ENCODE data around the gene LRP5.
"Not testable (repeated sequence)": the region's sequence is repeated elsewhere in the genome, so short reads cannot be mapped to it uniquely, and the experiment has no call there.

The LRP5 gene

GRCh38 chr11:68338051-68338780 lies 25.8 kb downstream of the LRP5 start:
- TF ChIP-seq CTCF (IDR thresholded peaks at IDR 0.05; ENCODE audit: borderline replicate concordance, insufficient read depth, low read depth, low read length), result no peak
- H3K4me3 ChIP-seq (ENCODE audit: low read depth, low read length), result no peak overlapping the region

- TF ChIP-seq CTCF (IDR thresholded peaks at IDR 0.05; ENCODE audit: borderline replicate concordance, insufficient read depth, low read depth, low read length), result no peak
- no peak overlapping the region for H3K4me3 ChIP-seq (ENCODE audit: low read depth, low read length)
Observed at GRCh38 chr11:68340003-68340767, 27.8 kb downstream of the LRP5 start.

- no peak overlapping the region for H3K4me3 ChIP-seq (ENCODE audit: low read depth, low read length)
Observed at GRCh38 chr11:68340784-68341556, 28.6 kb downstream of the LRP5 start.

GRCh38 chr11:68341557-68342458 lies 29.4 kb downstream of the LRP5 start:
- no peak overlapping the region for H3K4me3 ChIP-seq (ENCODE audit: low read depth, low read length)
- no peak for TF ChIP-seq CTCF (IDR thresholded peaks at IDR 0.05; ENCODE audit: borderline replicate concordance, insufficient read depth, low read depth, low read length)

More at GRCh38 chr11:68340784-68341556, 28.6 kb downstream of the LRP5 start:
- no peak for TF ChIP-seq CTCF (IDR thresholded peaks at IDR 0.05; ENCODE audit: borderline replicate concordance, insufficient read depth, low read depth, low read length)

GRCh38 chr11:68342459-68343158 lies 30.2 kb downstream of the LRP5 start:
- H3K4me3 ChIP-seq (ENCODE audit: low read depth, low read length), result no peak overlapping the region
- no peak for TF ChIP-seq CTCF (IDR thresholded peaks at IDR 0.05; ENCODE audit: borderline replicate concordance, insufficient read depth, low read depth, low read length)

GRCh38 chr11:68343761-68344256 lies 31.4 kb downstream of the LRP5 start:
- no peak overlapping the region for H3K4me3 ChIP-seq (ENCODE audit: low read depth, low read length)
- TF ChIP-seq CTCF (IDR thresholded peaks at IDR 0.05; ENCODE audit: borderline replicate concordance, insufficient read depth, low read depth, low read length), result no peak

GRCh38 chr11:68344821-68345220 lies 32.4 kb downstream of the LRP5 start:
- H3K4me3 ChIP-seq (ENCODE audit: low read depth, low read length), result not testable (repeated sequence)
